Activated naive CD4-positive, alpha-beta T cell treated with anti-CD3 and anti-CD28 coated beads, Interleukin-2, amount 50 U/mL, for 24 hours (primary cell): ENCODE measurements around the gene CYP26A1.

Experiments
- H3K27ac Mint-ChIP-seq: one replicate; pipeline ENCODE4 v1.8.0; 2021; ENCODE audit warnings: mild to moderate bottlenecking, mixed read lengths
- H3K27me3 Mint-ChIP-seq: one replicate; pipeline ENCODE4 v1.8.0; 2021; ENCODE audit warnings: mixed read lengths
- H3K36me3 Mint-ChIP-seq: one replicate; pipeline ENCODE4 v1.8.0; 2021; ENCODE audit warnings: mixed read lengths
- H3K4me1 Mint-ChIP-seq: one replicate; pipeline ENCODE4 v1.8.0; 2021; ENCODE audit warnings: mixed read lengths
- H3K4me3 Mint-ChIP-seq: one replicate; pipeline ENCODE4 v1.8.0; 2021; ENCODE audit warnings: mild to moderate bottlenecking, mixed read lengths
- H3K9me3 Mint-ChIP-seq: one replicate; pipeline ENCODE4 v1.8.0; 2021; ENCODE audit warnings: mixed read lengths

Gene CYP26A1

GRCh38 chr10:93115661-93116383 is 42.1 kb downstream of the CYP26A1 start:
- Mint-ChIP-seq H3K9me3 (no peaks in the 10 kb centered on the region), H3K36me3 (no peaks in the 10 kb centered on the region), H3K27me3 (peaks cover 2% of the 10 kb centered on the region), H3K4me1 (peaks cover 14% of the 10 kb centered on the region), H3K4me3 (no peak overlapping the region), H3K27ac (peak overlapping the region; percentile 74)

- H3K27me3 Mint-ChIP-seq: no peaks in the 10 kb centered on the region
- H3K36me3 Mint-ChIP-seq: peaks cover 4% of the 10 kb centered on the region
- no peak overlapping the region for H3K27ac Mint-ChIP-seq
- H3K4me3 Mint-ChIP-seq: no peak overlapping the region
- H3K9me3 Mint-ChIP-seq: peaks cover 10% of the 10 kb centered on the region
- H3K4me1 Mint-ChIP-seq: peaks cover 33% of the 10 kb centered on the region
Measured at GRCh38 chr10:93121311-93121710, 47.6 kb downstream of the CYP26A1 start.

- Mint-ChIP-seq H3K4me3 (no peak overlapping the region), H3K4me1 (peaks cover 31% of the 10 kb centered on the region), H3K9me3 (peaks cover 13% of the 10 kb centered on the region), H3K27ac (no peak overlapping the region), H3K36me3 (peaks cover 6% of the 10 kb centered on the region), H3K27me3 (no peaks in the 10 kb centered on the region)
Measured at GRCh38 chr10:93123766-93124165, 50.1 kb downstream of the CYP26A1 start.

GRCh38 chr10:93124580-93125318 is 51.1 kb downstream of the CYP26A1 start:
- peak overlapping the region; percentile 72 for H3K4me3 Mint-ChIP-seq
- H3K27me3 Mint-ChIP-seq: no peaks in the 10 kb centered on the region
- peaks cover 8% of the 10 kb centered on the region for H3K36me3 Mint-ChIP-seq
- peaks cover 16% of the 10 kb centered on the region for H3K9me3 Mint-ChIP-seq
- peaks cover 31% of the 10 kb centered on the region for H3K4me1 Mint-ChIP-seq
- H3K27ac Mint-ChIP-seq: peak overlapping the region; percentile 75

- Mint-ChIP-seq H3K36me3 (peaks cover 8% of the 10 kb centered on the region), H3K4me1 (peaks cover 31% of the 10 kb centered on the region), H3K27me3 (no peaks in the 10 kb centered on the region), H3K27ac (no peak overlapping the region), H3K4me3 (no peak overlapping the region), H3K9me3 (peaks cover 16% of the 10 kb centered on the region)
Measured at GRCh38 chr10:93125966-93126365, 52.3 kb downstream of the CYP26A1 start.

- H3K27me3 Mint-ChIP-seq: no peaks in the 10 kb centered on the region
- H3K27ac Mint-ChIP-seq: no peak overlapping the region
- peaks cover 31% of the 10 kb centered on the region for H3K4me1 Mint-ChIP-seq
- H3K9me3 Mint-ChIP-seq: peaks cover 16% of the 10 kb centered on the region
- no peak overlapping the region for H3K4me3 Mint-ChIP-seq
- peaks cover 8% of the 10 kb centered on the region for H3K36me3 Mint-ChIP-seq
Measured at GRCh38 chr10:93126483-93127052, 52.9 kb downstream of the CYP26A1 start.
